ENCODE results near the gene JARID2. TPM values are rescaled to one million over a fixed set of nuclear protein-coding genes. Genes with fewer than 3 reads are reported as not detected.

JARID2 gene
- total RNA-seq, 2 experiments from 2014 or later, result 19.0 to 19.5 TPM

- TF ChIP-seq EZH2phosphoT487 (IDR thresholded peaks at IDR 0.05; ENCODE audit: borderline replicate concordance, low read depth, low read length) (no peak), CTCF (conservative IDR thresholded peaks at IDR 0.05; ENCODE audit: low read length) (no peak)
- no peak overlapping the region; the same call in 1 of the 2 replicates for H2AFZ ChIP-seq (ENCODE audit: low read length)
- no peaks in the 10 kb centered on the region for H3K9me3 ChIP-seq (ENCODE audit: low read length)
- peaks cover 80% of the 10 kb centered on the region for H3K4me1 ChIP-seq (ENCODE audit: insufficient read depth, low read length, poor library complexity, severe bottlenecking)
- H3K79me2 ChIP-seq (ENCODE audit: insufficient read depth, low read depth, low read length), result peaks cover 81% of the 10 kb centered on the region
- H3K4me2 ChIP-seq (ENCODE audit: low read length), result peak overlapping the region; percentile 65
- POLR2A ChIA-PET, result interaction anchor here (0.6 to 6.0 kb wide), 10 partner anchors 12 to 562 kb away, joined by 3 to 49 read pairs (median 3); no protein-coding TSS in a partner anchor
- H3K9me2 ChIP-seq (ENCODE audit: insufficient read depth, low read length), result no peaks in the 10 kb centered on the region
- H4K20me1 ChIP-seq (ENCODE audit: insufficient read depth, low read length), result peaks cover 12% of the 10 kb centered on the region; the same call in 1 of the 2 replicates
- intact Hi-C loops (cut with micrococcal nuclease; ENCODE audit: unreplicated experiment), result loop anchor here (1.0 to 5.0 kb wide), 2 partner anchors 11 to 61 kb away; no protein-coding TSS in a partner anchor
- DNase-seq (ENCODE audit: low spot score), result peak; percentile 77
- CTCF ChIA-PET (ENCODE audit: unreplicated experiment), result interaction anchor here (1.1 to 1.4 kb wide), 3 partner anchors 9 to 22 kb away, joined by 3 to 4 read pairs (median 4); no protein-coding TSS in a partner anchor
- H3K4me3 ChIP-seq (ENCODE audit: low read depth, low read length, poor library complexity, severe bottlenecking), result peak overlapping the region; percentile 30
- H3K36me3 ChIP-seq (ENCODE audit: insufficient read depth, low read length), result no peaks in the 10 kb centered on the region
- H3K27ac ChIP-seq (ENCODE audit: low read depth, low read length, poor library complexity, severe bottlenecking), result peak overlapping the region; percentile 64
- no TSS peak for BruUV-seq (replicated peaks)
Observed at GRCh38 chr6:15266423-15266996, 20.6 kb downstream of the JARID2 start.

GRCh38 chr6:15267221-15267620, 21.4 kb downstream of the JARID2 start:
- POLR2A ChIA-PET, result interaction anchor here (0.5 to 6.0 kb wide), 4 partner anchors 8 to 57 kb away, joined by 5 to 49 read pairs (median 8); no protein-coding TSS in a partner anchor
- no peaks in the 10 kb centered on the region for H3K9me2 ChIP-seq (ENCODE audit: insufficient read depth, low read length)
- intact Hi-C loops (cut with micrococcal nuclease; ENCODE audit: unreplicated experiment), result loop anchor here (5.0 kb wide), 1 partner anchor 60 kb away; no protein-coding TSS in a partner anchor
- no peak overlapping the region for H2AFZ ChIP-seq (ENCODE audit: low read length)
- H3K4me1 ChIP-seq (ENCODE audit: insufficient read depth, low read length, poor library complexity, severe bottlenecking), result peaks cover 80% of the 10 kb centered on the region
- no peaks in the 10 kb centered on the region for H3K9me3 ChIP-seq (ENCODE audit: low read length)
- H3K27ac ChIP-seq (ENCODE audit: low read depth, low read length, poor library complexity, severe bottlenecking), result peak overlapping the region; percentile 64
- peaks cover 79% of the 10 kb centered on the region for H3K79me2 ChIP-seq (ENCODE audit: insufficient read depth, low read depth, low read length)
- TF ChIP-seq EZH2phosphoT487 (IDR thresholded peaks at IDR 0.05; ENCODE audit: borderline replicate concordance, low read depth, low read length), result no peak
- TF ChIP-seq CTCF (conservative IDR thresholded peaks at IDR 0.05; ENCODE audit: low read length), result no peak
- CTCF ChIA-PET (ENCODE audit: unreplicated experiment), result interaction anchor here (0.9 to 1.3 kb wide), 2 partner anchors 14 to 21 kb away, joined by 3 read pairs; no protein-coding TSS in a partner anchor
- H4K20me1 ChIP-seq (ENCODE audit: insufficient read depth, low read length), result peaks cover 12% of the 10 kb centered on the region; the same call in 1 of the 2 replicates
- no peak overlapping the region for H3K4me3 ChIP-seq (ENCODE audit: low read depth, low read length, poor library complexity, severe bottlenecking)
- BruUV-seq (replicated peaks), result no TSS peak
- H3K36me3 ChIP-seq (ENCODE audit: insufficient read depth, low read length), result no peaks in the 10 kb centered on the region
- H3K4me2 ChIP-seq (ENCODE audit: low read length), result peak overlapping the region; percentile 65
- DNase-seq (ENCODE audit: low spot score), result peak; percentile 51
